Activated CD8-positive, alpha-beta T cell treated with anti-CD3 and anti-CD28 coated beads for 36 hours (primary cell): ENCODE measurements around the gene DLGAP1. TPM values are rescaled to one million over a fixed set of nuclear protein-coding genes. Genes with fewer than 3 reads are reported as not detected.

Source experiments
- ATAC-seq: fragments of 200-7000 bp; cut with Tn5 transposase; one replicate; pipeline ENCODE4 v1.10.0; 2021; ENCODE audit warnings: mild to moderate bottlenecking, moderate library complexity
- CTCF ChIA-PET: fragments of 350-600 bp; sonication (Branson Sonifier 250); formaldehyde crosslinking; loops from one replicate; lab custom pipeline; 2021; ENCODE audit warnings: antibody characterized with exemption; lab: Charles Lee
- POLR2A ChIA-PET: fragments of 350-600 bp; sonication (Branson Sonifier 250); formaldehyde crosslinking; loops from one replicate; lab custom pipeline; 2021; ENCODE audit warnings: antibody characterized with exemption; lab: Charles Lee
- DNase-seq: peaks from one replicate; pipeline ENCODE4 v3.0.0-alpha.2; 2020
- H3K27ac Mint-ChIP-seq: one replicate; pipeline ENCODE4 v1.8.0; 2021; ENCODE audit warnings: mild to moderate bottlenecking, mixed read lengths
- H3K27me3 Mint-ChIP-seq: one replicate; pipeline ENCODE4 v1.8.0; 2021; ENCODE audit warnings: mixed read lengths
- H3K36me3 Mint-ChIP-seq: one replicate; pipeline ENCODE4 v1.8.0; 2021; ENCODE audit warnings: low read depth, mixed read lengths
- H3K4me1 Mint-ChIP-seq: one replicate; pipeline ENCODE4 v1.8.0; 2021; ENCODE audit warnings: low read depth, mixed read lengths
- H3K4me3 Mint-ChIP-seq: one replicate; pipeline ENCODE4 v1.8.0; 2021; ENCODE audit warnings: mild to moderate bottlenecking, moderate library complexity, mixed read lengths
- H3K9me3 Mint-ChIP-seq: one replicate; pipeline ENCODE4 v1.8.0; 2021; ENCODE audit warnings: mixed read lengths
- intact Hi-C: fragments of 100-400 bp; cut with micrococcal nuclease; formaldehyde crosslinking; loops from one replicate; pipeline ENCODE4 v1.10.0; 2022
- total RNA-seq, 2 experiments: library from RNA; stranded (reverse); gene quantifications; one replicate each; pipeline ENCODE4 v1.2.3, GENCODE V29; 2021
- TF ChIP-seq, protein P1 (sequence below): fragments of 200-600 bp; IDR thresholded peaks from one replicate; pipeline ENCODE4 v1.8.0; 2022; ENCODE audit warnings: antibody characterized with exemption, mild to moderate bottlenecking

DLGAP1 gene
- total RNA-seq, 2 experiments from 2014 or later, result not detected

DNA sequence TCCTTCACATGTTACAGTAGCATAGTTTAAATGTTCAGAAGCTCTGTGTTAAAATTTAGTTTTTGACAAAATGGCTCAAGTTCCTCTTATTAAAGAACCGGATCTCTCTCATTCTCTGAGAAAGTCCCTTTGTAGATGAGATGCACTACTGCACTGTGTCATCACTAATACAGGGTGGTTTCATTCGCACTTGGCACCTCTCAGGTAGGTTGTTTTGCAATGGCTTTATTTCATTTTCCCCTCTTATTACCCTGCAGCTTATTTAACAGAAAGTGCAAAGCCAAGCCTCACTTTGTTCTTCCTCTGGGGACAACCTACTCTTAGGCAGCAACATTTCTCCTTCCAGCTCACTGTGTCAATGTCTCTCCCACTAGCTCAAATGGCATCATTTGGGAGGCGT lies 185.1 kb downstream of the DLGAP1 start:
- Mint-ChIP-seq H3K27me3 (no peaks in the 10 kb centered on the region), H3K4me3 (no peak overlapping the region), H3K4me1 (no peaks in the 10 kb centered on the region), H3K36me3 (no peaks in the 10 kb centered on the region), H3K9me3 (no peaks in the 10 kb centered on the region), H3K27ac (no peak overlapping the region)
- CTCF ChIA-PET, result no interaction called here
- no peak for DNase-seq
- ATAC-seq, result no peak
- TF ChIP-seq, protein P1, sequence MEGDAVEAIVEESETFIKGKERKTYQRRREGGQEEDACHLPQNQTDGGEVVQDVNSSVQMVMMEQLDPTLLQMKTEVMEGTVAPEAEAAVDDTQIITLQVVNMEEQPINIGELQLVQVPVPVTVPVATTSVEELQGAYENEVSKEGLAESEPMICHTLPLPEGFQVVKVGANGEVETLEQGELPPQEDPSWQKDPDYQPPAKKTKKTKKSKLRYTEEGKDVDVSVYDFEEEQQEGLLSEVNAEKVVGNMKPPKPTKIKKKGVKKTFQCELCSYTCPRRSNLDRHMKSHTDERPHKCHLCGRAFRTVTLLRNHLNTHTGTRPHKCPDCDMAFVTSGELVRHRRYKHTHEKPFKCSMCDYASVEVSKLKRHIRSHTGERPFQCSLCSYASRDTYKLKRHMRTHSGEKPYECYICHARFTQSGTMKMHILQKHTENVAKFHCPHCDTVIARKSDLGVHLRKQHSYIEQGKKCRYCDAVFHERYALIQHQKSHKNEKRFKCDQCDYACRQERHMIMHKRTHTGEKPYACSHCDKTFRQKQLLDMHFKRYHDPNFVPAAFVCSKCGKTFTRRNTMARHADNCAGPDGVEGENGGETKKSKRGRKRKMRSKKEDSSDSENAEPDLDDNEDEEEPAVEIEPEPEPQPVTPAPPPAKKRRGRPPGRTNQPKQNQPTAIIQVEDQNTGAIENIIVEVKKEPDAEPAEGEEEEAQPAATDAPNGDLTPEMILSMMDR, result no peak
- POLR2A ChIA-PET, result no interaction called here
- intact Hi-C loops, result no loop called here

DNA sequence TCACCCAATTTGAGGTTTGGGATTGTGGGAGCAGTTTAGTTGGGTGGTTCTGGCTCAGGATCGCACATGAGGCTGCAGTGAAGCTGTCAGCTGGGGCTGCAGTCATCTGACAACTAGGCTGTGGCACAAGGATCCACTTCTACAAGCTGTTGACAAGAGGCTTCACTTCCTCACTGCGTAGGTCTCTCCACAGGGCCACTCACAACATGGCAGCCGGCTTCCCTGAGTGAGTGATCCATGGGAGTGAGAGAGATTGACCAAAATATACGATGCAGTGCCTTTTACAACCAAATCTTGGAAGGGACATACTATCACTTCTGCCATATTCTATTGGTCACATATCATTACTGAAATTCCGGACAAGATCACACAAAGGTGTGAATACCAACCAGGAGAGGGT lies 187.5 kb downstream of the DLGAP1 start:
- POLR2A ChIA-PET, result no interaction called here
- TF ChIP-seq, protein P1, result no peak
- H3K4me3 Mint-ChIP-seq, result no peak overlapping the region
- no peaks in the 10 kb centered on the region for H3K27me3 Mint-ChIP-seq
- ATAC-seq, result no peak
- no peak for DNase-seq
- H3K4me1 Mint-ChIP-seq, result no peaks in the 10 kb centered on the region
- H3K27ac Mint-ChIP-seq, result no peak overlapping the region
- no peaks in the 10 kb centered on the region for H3K36me3 Mint-ChIP-seq
- intact Hi-C loops, result no loop called here
- CTCF ChIA-PET, result no interaction called here
- no peaks in the 10 kb centered on the region for H3K9me3 Mint-ChIP-seq

DNA sequence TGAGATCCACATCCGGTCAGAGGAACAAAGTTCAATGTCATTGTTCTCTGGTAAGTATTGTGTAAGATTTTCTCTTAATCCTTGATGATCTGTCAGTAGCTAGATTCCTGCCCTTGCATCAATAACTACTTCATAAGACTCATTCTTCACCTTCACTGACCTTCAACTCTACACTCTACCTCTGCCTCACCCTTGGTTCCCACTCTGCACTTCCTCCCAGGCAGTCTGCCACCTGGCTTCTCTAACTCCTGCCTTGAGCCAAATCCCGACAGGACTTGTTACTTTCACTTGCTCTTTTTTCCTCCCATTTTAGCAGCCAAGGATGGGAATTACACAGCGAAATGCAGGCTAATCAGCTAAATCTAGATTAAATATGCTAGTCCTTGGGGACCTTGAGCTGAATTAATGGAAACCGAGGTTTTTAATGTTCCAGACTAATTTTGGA lies 190.7 kb downstream of the DLGAP1 start:
- Mint-ChIP-seq H3K27me3 (no peaks in the 10 kb centered on the region), H3K4me1 (no peaks in the 10 kb centered on the region), H3K27ac (no peak overlapping the region), H3K9me3 (no peaks in the 10 kb centered on the region), H3K36me3 (no peaks in the 10 kb centered on the region), H3K4me3 (no peak overlapping the region)
- ChIA-PET CTCF (no interaction called here), POLR2A (interaction anchor here (0.6 kb wide), 1 partner anchor 19 kb away, joined by 3 read pairs; no protein-coding TSS in a partner anchor)
- DNase-seq (no peak), ATAC-seq (no peak)
- TF ChIP-seq, protein P1, result no peak
- intact Hi-C loops, result no loop called here

DNA sequence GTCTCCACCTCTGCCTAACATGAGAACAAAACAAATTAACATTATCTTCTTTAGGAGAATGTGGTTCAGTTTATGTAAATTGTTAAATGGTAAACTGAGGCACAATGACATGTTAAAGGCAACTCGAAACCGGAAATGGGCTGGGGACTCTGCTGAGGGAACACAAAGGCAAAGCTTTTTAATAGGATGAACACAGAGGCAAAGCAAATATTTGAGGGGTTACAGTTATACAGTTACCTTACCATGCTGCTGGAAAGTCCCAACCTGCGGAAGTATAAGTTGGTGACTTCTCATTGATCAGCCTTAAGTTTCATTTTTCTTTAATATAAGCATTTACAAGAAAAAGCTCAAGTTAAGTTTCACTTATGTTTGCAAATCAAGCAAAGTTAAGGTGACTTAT lies 195.0 kb downstream of the DLGAP1 start:
- Mint-ChIP-seq H3K27me3 (no peaks in the 10 kb centered on the region), H3K27ac (no peak overlapping the region), H3K4me3 (no peak overlapping the region), H3K9me3 (no peaks in the 10 kb centered on the region), H3K36me3 (no peaks in the 10 kb centered on the region), H3K4me1 (no peaks in the 10 kb centered on the region)
- TF ChIP-seq, protein P1, result no peak
- CTCF ChIA-PET, result no interaction called here
- ATAC-seq (no peak), DNase-seq (no peak)
- POLR2A ChIA-PET, result no interaction called here
- intact Hi-C loops, result no loop called here

DNA sequence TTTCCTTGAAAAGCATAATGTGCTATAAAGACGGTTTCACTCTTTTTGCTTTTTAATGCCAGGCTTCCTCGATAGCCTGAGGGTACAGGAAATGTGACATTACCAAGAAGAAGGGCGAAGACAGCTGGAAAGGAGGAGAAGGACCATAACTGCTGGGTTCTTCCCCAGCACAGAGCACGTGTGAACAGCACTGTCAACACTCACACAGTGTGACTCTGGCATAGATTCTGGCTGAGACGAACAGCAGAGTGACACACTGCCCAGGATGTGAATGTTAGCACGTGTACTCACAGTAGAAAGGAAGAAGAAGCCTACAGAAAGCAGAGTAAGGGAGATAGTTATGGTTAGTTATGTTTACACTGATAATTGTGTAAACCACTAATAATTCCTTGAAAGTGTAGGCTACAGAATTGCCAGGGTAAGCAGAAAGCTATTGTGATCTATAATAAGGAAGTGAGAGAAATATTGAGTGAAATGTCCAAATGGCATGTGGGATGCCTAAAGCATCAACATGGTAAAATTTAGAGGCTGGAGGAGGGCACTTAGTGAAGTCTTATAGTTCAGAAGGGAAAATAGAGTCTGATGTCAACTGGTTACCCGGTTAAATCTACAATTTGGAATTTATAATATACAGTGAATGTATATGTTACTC lies 198.2 kb downstream of the DLGAP1 start:
- CTCF ChIA-PET, result no interaction called here
- no peaks in the 10 kb centered on the region for H3K4me1 Mint-ChIP-seq
- intact Hi-C loops, result no loop called here
- H3K4me3 Mint-ChIP-seq, result no peak overlapping the region
- POLR2A ChIA-PET, result no interaction called here
- H3K27ac Mint-ChIP-seq, result no peak overlapping the region
- no peaks in the 10 kb centered on the region for H3K27me3 Mint-ChIP-seq
- no peaks in the 10 kb centered on the region for H3K36me3 Mint-ChIP-seq
- ATAC-seq, result no peak
- no peaks in the 10 kb centered on the region for H3K9me3 Mint-ChIP-seq
- no peak for DNase-seq
- TF ChIP-seq, protein P1, result no peak
